Tibial nerve (tissue), 4 donors: ENCODE measurements around the gene FAM83E.

Source experiments
- CTCF ChIP-seq, 5 experiments: fragments of 200-600 bp in 3 of 5; fragments of 450-650 bp in 2 of 5; sonication (generic) in 3 of 5; IDR thresholded peaks; one replicate each; pipeline ENCODE4 v1.5.1; 2016 to 2019; ENCODE audit warnings: antibody characterized with exemption in 5 of 5, mild to moderate bottlenecking in 3 of 5, moderate library complexity in 2 of 5
- EP300 ChIP-seq, 2 donors: sonication (generic); formaldehyde crosslinking; IDR thresholded peaks; one replicate each; pipeline ENCODE4 v1.6.1; 2017; ENCODE audit warnings: antibody characterized with exemption in 2 of 2, mild to moderate bottlenecking in 1 of 2
- POLR2A ChIP-seq, 2 donors: fragments of 450-650 bp; IDR thresholded peaks; one replicate each; pipeline ENCODE4 v1.6.1; 2017; ENCODE audit warnings: antibody characterized with exemption in 2 of 2, mild to moderate bottlenecking in 2 of 2, moderate library complexity in 2 of 2

GRCh38 chr19:48624791-48625723, 10.2 kb upstream of the FAM83E start:
- no peak for TF ChIP-seq CTCF (IDR thresholded peaks at IDR 0.05)
- TF ChIP-seq POLR2A (IDR thresholded peaks at IDR 0.05), result no peak
- no peak for TF ChIP-seq EP300 (IDR thresholded peaks at IDR 0.05)
